NT2/D1 (cell line): ENCODE results near the gene CKAP5.

Source experiments
- SUZ12 ChIP-seq: IDR thresholded peaks from 2 replicates; pipeline ENCODE4 v1.6.1; 2011; ENCODE audit not compliant: insufficient read length, insufficient read depth; ENCODE audit errors: extremely low read depth
- YY1 ChIP-seq: IDR thresholded peaks from 2 replicates; pipeline ENCODE4 v1.6.1; 2011; ENCODE audit not compliant: insufficient read length, insufficient read depth
- ZNF274 ChIP-seq: IDR thresholded peaks from 2 replicates; pipeline ENCODE4 v1.6.1; 2011; ENCODE audit warnings: mild to moderate bottlenecking, low read depth, low read length

- TF ChIP-seq ZNF274 (no peak), YY1 (no peak), SUZ12 (no peak)
These were observed 133.1 kb downstream of the CKAP5 start for GRCh38 chr11:46712874-46713576.
